Stimulated activated CD4-positive, alpha-beta T cell treated with anti-CD3 and anti-CD28 coated beads, Interleukin-4, amount 100 ng/mL, for 24 hours (primary cell): ENCODE measurements around the gene DNAJC1.

ENCODE experiments used
- DNase-seq: peaks from one replicate; pipeline ENCODE4 v3.0.0-alpha.2; 2020

The DNAJC1 gene

DNA sequence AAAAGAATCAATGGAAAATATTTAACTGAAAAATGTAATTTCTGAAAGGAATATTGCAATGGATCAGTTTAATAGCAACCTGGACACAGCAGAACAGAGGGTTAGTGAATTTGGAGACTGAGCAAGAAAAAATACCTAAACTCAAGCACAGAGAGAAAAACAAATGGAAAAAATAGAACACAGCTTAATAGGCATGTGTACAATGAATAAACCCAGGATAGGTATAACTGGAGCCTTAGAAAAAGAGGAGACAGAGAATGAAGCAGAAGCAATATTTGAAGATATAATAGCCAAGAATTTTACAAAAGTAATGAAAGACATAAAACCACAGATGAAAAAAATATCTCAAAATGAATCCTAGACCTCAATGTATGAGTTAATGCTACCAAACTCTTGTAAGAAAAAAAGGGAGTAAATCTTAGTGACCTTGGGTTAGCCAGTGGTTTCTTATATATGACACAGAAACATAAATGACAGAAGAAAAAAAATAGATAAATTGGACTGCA, 2.9 kb upstream of the DNAJC1 start:
- no peak for DNase-seq

GRCh38 chr10:22005763-22006162, 2.2 kb upstream of the DNAJC1 start:
- no peak for DNase-seq

- DNase-seq: no peak
Measured at GRCh38 chr10:22003964-22004281, 393 bp upstream of the DNAJC1 start.

DNA sequence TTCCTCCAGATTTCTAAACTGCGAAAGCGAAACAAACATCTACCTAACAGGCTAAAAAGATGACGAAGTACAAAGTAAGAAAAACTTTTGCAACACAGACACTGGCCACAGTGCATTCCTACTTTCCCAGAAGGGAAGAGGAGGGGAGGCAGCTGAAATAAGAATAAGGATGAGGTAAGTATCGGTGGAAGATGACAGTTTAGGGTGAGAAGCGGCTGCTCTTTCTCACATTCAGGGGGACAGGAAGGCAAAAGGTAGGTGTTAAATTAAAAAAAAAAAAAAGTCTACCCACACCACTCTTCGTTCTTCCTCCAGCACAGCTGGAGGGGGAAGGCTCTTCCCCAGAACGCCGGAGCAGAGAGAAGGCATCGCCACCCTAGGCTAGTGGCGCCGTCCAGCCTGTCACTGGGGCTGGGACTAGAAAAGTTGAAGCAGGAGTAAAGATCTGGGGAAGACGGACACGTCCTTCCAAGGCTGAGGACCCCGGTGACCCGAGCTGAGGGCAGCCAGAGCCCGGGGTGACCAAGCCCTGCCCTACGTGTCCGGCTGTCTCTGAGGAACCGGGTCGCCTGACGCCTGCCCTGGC, 846 bp downstream of the DNAJC1 start:
- no peak for DNase-seq

- DNase-seq: no peak
Measured at GRCh38 chr10:21995557-21995956, 8.0 kb downstream of the DNAJC1 start.

- no peak for DNase-seq
Measured at GRCh38 chr10:21993360-21994001, 10.0 kb downstream of the DNAJC1 start.

- DNase-seq: no peak
Measured at GRCh38 chr10:21991785-21992184, 11.7 kb downstream of the DNAJC1 start.

- no peak for DNase-seq
Measured at GRCh38 chr10:21990449-21990848, 13.1 kb downstream of the DNAJC1 start.

DNA sequence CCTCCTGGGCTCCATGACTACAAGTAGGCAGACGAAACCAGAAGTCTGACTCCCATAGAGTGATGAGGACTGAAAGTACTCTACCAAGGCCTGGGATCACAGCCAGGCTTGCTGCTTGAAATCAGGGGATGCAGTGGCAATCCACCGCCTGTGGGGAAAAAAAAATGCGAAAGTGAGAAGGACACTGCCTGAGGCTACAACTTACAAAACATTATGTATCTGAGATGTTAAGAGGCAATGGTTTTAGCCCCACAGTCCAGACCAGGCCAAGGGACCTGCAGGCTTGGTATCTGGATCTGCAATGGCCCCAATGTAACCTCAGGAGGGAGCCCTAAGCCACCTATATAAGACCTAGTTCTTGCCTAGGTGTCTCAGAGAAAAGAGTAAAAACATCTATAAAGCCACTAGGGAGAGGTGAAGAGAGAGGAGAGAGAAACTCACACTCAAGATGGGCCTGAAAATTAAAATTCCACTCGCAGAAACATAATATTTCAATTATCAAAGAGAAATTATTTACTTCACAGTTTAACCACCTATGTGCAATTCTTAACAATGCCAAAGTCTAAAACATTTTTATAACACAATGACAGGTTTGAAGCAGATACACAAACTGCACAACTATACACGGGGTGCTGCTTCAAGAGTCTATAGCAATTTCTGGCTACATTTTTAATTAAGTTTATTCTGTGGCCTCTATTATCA, 13.9 kb downstream of the DNAJC1 start:
- DNase-seq: peak; percentile 18

GRCh38 chr10:21985541-21985940, 18.0 kb downstream of the DNAJC1 start:
- DNase-seq: no peak

DNA sequence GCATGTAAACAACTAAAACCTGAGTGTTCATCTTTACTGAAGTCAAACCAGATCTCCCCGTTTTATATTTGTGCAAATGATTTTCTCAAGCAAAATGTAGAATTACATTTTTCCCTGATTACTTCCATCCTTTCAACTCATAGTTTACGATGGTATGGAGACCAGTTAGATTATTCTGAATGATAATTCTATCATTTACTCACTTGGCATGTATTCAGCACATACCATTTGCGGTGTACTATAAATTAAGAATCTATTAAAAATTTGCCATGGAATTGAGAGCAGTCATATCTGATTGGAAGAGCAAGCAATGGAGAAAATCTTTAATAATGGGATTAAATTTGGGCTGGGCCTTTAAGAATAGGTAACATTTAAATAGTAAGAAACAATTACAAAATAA, 22.4 kb downstream of the DNAJC1 start:
- no peak for DNase-seq

- DNase-seq: no peak
Measured at GRCh38 chr10:21980691-21981090, 22.8 kb downstream of the DNAJC1 start.

GRCh38 chr10:21978191-21978862, 25.2 kb downstream of the DNAJC1 start:
- no peak for DNase-seq

- no peak for DNase-seq
Measured at GRCh38 chr10:21976739-21977138, 26.8 kb downstream of the DNAJC1 start.

- DNase-seq: no peak
Measured at GRCh38 chr10:21976280-21976679, 27.2 kb downstream of the DNAJC1 start.

- DNase-seq: no peak
Measured at GRCh38 chr10:21975378-21975990, 28.0 kb downstream of the DNAJC1 start.

GRCh38 chr10:21972584-21972983, 30.9 kb downstream of the DNAJC1 start:
- no peak for DNase-seq

GRCh38 chr10:21969326-21970287, 33.9 kb downstream of the DNAJC1 start:
- DNase-seq: no peak

DNA sequence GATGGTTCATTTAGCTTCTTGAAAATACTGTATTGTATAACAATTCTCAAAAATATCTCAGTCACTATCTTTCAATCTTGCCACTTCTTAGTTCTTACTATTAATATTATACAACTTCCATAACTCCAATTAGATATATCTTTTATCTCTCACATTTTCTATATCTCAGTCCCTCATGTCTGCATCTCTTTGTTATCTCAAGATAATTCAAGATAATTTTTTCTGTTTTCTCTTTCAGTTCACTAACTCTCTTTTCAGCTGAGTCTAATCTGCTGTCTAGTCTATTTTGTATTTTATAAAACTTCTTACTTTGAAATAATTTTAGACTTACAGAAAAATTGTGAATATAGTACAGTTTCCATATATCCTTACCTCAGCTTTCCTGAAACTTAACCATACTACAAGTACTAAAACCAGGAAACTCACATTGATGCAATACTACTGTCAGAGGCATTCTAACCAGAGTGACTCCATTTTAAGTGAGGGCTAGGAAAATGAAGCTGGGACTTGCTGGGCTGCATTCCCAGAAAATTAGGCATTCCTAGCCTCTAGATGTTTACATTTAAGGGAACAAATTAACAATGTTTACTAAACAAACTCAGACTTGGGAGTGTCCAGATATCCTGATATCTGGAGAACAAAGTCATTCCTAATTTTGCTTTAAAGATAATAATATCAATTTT, 38.4 kb downstream of the DNAJC1 start:
- no peak for DNase-seq

- DNase-seq: no peak
Measured at GRCh38 chr10:21962358-21962757, 41.2 kb downstream of the DNAJC1 start.

DNA sequence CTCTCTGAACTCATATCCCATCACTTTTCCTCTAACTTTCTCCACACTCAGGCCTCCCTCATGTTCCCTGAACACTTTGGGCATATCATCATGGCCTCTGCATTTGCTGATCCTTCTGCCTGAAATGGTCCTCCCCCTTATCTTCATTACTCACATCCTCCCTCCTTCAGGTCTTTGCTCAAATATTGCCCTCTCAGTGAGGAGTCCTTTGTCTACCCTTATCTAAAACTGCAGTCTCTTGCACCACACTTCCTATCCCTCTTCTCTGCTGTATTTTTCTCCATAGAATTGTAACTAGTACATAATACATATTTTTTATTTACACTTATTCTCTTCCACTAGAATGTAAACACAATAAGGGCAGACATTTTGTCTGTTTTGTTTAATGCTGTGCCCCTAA, 41.7 kb downstream of the DNAJC1 start:
- DNase-seq: no peak

- no peak for DNase-seq
Measured at GRCh38 chr10:21959998-21960397, 43.5 kb downstream of the DNAJC1 start.
